ENCODE measurements around the gene COL1A1.

COL1A1 gene

GRCh38 chr17:50238601-50239280 is 37.3 kb upstream of the COL1A1 start:
- in situ Hi-C loops (cut with MboI; ENCODE audit: low sequenced_read_pairs, unreplicated experiment), result no loop called here
- DNase-seq (ENCODE audit: low spot score), result no peak
- TF ChIP-seq CTCF (IDR thresholded peaks at IDR 0.05; ENCODE audit: borderline replicate concordance, control extremely low read depth, extremely low read depth, insufficient read depth, missing control alignments), result no peak

GRCh38 chr17:50237901-50238300 is 36.5 kb upstream of the COL1A1 start:
- TF ChIP-seq CTCF (IDR thresholded peaks at IDR 0.05; ENCODE audit: borderline replicate concordance, control extremely low read depth, extremely low read depth, insufficient read depth, missing control alignments), result no peak
- DNase-seq (ENCODE audit: low spot score), result no peak
- in situ Hi-C loops (cut with MboI; ENCODE audit: low sequenced_read_pairs, unreplicated experiment), result no loop called here

- in situ Hi-C loops (cut with MboI; ENCODE audit: low sequenced_read_pairs, unreplicated experiment), result no loop called here
- no peak for TF ChIP-seq CTCF (IDR thresholded peaks at IDR 0.05; ENCODE audit: borderline replicate concordance, control extremely low read depth, extremely low read depth, insufficient read depth, missing control alignments)
Measured at GRCh38 chr17:50234581-50234980, 33.1 kb upstream of the COL1A1 start.

GRCh38 chr17:50225701-50226240 is 24.3 kb upstream of the COL1A1 start:
- in situ Hi-C loops (cut with MboI; ENCODE audit: low sequenced_read_pairs, unreplicated experiment), result no loop called here
- TF ChIP-seq CTCF (IDR thresholded peaks at IDR 0.05; ENCODE audit: borderline replicate concordance, control extremely low read depth, extremely low read depth, insufficient read depth, missing control alignments), result no peak
- no peak for DNase-seq (ENCODE audit: low spot score)

More at GRCh38 chr17:50234581-50234980, 33.1 kb upstream of the COL1A1 start:
- DNase-seq (ENCODE audit: low spot score), result no peak

GRCh38 chr17:50222922-50223321 is 21.5 kb upstream of the COL1A1 start:
- DNase-seq (ENCODE audit: low spot score), result no peak
- TF ChIP-seq CTCF (IDR thresholded peaks at IDR 0.05; ENCODE audit: borderline replicate concordance, control extremely low read depth, extremely low read depth, insufficient read depth, missing control alignments), result no peak
- in situ Hi-C loops (cut with MboI; ENCODE audit: low sequenced_read_pairs, unreplicated experiment), result no loop called here

- in situ Hi-C loops (cut with MboI; ENCODE audit: low sequenced_read_pairs, unreplicated experiment), result no loop called here
- no peak for TF ChIP-seq CTCF (IDR thresholded peaks at IDR 0.05; ENCODE audit: borderline replicate concordance, control extremely low read depth, extremely low read depth, insufficient read depth, missing control alignments)
- DNase-seq (ENCODE audit: low spot score), result no peak
Measured at GRCh38 chr17:50221864-50222545, 20.6 kb upstream of the COL1A1 start.

Measured in GM13976 (cell line).